Activated CD4-positive, alpha-beta T cell treated with anti-CD3 and anti-CD28 coated beads, Interleukin-2, amount 50 U/mL, for 24 hours (primary cell): ENCODE data around the gene MADD.

ENCODE experiments used
- DNase-seq, 2 donors: peaks; one replicate each; pipeline ENCODE4 v3.0.0-alpha.2; 2020; ENCODE audit warnings: low read depth in 1 of 2, low spot score in 1 of 2

MADD gene

GRCh38 chr11:47269829-47270305 lies at the start of gene MADD:
TSS of gene MADD (plus strand) at chr11:47270133.
- DNase-seq: peak in 1 of 2 donors; percentile 86

- no peak for DNase-seq
Measured at GRCh38 chr11:47220401-47220821, 49.5 kb upstream of the MADD start.

- no peak for DNase-seq
Measured at GRCh38 chr11:47222696-47223095, 47.2 kb upstream of the MADD start.

GRCh38 chr11:47225552-47226400 lies 44.2 kb upstream of the MADD start:
- peak in 1 of 2 donors; percentile 38 for DNase-seq

- DNase-seq: no peak
Measured at GRCh38 chr11:47229161-47229560, 40.8 kb upstream of the MADD start.

GRCh38 chr11:47233051-47233450 lies 36.9 kb upstream of the MADD start:
- DNase-seq: no peak

DNA sequence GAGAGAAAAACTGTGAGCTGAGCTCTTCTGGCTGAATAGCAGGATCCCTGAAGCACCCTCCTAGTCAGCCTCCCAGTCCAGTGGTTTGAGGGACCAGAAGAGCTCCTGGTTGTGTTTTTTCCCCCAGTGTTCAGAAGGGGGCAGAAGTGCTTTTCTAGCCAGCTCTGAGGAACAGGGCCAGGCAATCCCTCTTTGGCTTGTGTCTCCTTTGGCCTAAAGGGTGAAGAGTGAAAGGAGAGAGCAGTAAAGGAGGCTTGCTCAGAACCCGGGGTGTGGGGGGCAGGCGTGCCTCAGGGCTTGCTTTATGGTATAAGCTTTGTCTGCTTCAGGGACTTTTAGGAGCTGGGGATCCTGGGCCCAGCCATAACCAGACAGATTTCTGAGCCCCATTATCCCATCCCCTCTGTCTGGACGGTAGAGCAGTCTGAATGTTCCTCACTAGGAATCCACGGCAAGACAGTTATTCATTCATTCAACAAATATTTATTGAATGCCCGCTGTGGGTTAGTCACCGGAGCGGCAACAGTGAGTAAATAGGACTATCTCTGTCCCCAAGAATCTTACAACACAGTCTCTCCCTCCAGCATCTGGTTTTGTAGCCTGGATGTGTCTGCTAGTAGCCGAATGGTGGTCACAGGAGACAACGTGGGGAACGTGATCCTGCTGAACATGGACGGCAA lies 35.8 kb upstream of the MADD start:
- no peak for DNase-seq

DNA sequence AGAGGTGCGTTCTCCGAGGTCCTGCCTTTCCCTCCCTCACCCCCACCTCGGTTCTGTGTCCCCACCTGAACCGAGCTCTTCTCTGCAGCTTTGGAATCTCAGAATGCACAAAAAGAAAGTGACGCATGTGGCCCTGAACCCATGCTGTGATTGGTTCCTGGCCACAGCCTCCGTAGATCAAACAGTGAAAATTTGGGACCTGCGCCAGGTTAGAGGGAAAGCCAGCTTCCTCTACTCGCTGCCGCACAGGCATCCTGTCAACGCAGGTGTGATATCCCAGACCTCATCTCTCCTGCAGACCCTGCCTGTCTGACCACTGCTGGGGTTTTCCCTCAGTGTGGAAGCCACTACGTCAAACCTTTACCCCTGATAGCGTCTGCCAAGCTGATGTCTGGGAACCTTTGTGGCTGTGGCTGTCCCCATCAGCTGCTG lies 35.2 kb upstream of the MADD start:
- peak in 1 of 2 donors; percentile 32 for DNase-seq

- DNase-seq: no peak
Measured at GRCh38 chr11:47235163-47235562, 34.8 kb upstream of the MADD start.

- no peak for DNase-seq
Measured at GRCh38 chr11:47236482-47236881, 33.5 kb upstream of the MADD start.

DNA sequence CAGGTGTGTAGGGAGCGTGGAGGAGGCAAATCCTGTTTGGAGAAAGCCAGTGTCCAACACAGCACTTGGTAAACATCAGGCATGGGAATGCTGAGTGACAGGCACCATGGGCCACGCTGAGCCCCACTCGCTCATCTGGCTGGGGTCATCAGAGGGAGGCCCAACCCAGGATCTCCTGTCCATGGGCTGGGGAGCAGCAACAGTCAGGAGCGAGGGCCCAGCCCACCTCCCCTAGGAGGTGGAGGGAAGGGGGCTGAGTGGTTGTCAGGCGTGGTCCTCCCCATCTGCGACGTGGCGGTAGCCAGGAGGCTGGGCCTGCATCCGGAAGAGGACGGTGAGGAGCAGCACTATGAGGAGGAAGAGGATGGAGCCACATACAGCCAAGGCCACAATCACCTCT lies 30.1 kb upstream of the MADD start:
- DNase-seq: no peak

DNA sequence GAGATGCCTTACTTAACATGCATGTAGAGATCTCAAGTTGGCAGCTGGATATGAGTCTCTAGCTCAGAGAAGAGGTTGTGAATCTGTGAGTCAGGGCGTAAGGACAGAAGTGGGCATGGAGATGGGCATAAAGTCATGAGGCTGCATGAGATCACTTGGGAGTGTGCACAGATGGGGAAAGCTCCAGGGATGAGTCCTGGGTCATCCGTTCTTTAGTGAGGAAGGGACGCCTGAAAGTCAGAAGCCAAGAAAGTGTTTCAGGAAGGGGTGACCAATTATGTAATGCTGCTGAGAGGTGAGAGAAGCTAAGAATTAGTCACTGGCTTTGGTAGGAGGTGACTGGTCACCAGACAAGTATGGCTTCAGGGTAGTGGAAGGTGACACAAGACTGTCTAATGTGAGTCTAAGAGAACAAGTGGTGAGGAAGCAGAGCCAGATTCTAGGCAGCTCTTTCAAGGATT lies 28.1 kb upstream of the MADD start:
- no peak for DNase-seq

- no peak for DNase-seq
Measured at GRCh38 chr11:47242596-47243192, 27.2 kb upstream of the MADD start.

- DNase-seq: no peak
Measured at GRCh38 chr11:47243454-47243853, 26.5 kb upstream of the MADD start.

DNA sequence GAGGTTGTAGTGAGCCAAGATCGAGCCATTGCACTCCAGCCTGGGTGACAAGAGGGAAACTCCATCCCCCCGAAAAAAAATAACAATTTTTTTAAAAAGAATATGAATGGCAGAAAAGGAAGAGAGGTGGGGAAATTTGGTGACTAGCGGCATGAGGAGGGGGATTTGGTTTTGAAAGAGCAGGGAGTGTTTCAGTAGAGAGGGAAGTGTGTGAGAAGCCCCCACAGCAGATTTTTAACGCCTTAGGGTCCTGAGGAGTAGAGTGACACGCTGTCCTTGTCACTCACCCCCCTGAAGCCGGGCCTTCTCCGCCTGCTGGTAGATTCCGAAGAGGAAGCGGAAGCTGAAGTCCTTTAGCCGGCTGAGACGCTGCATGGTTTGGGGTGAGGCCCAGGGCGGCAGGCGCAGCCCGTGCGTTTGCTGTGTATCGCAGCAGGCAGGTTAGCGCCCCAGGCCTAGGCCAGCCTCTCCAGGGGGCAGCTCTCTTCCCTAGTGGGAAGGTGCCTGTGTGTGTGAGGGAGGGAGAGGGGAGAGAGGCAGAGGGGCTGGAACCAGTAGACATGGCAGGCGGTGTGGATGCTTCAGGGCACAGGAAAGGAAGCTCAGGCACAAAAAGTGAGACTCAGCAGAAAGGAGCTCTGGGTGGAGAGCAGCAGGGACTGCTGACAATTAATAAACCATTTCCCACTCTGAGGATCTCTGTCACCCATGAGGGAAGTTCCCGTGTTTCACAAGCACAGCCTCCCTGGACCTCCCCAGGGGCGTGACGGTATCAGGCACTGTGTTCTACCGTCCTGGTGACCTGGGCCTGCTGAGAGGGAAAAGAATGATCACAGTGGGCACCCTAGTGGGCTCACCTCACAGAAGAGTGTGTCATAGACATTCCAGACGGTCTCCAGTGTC lies 25.2 kb upstream of the MADD start:
- DNase-seq: no peak

- DNase-seq: no peak
Measured at GRCh38 chr11:47245611-47246357, 24.1 kb upstream of the MADD start.

DNA sequence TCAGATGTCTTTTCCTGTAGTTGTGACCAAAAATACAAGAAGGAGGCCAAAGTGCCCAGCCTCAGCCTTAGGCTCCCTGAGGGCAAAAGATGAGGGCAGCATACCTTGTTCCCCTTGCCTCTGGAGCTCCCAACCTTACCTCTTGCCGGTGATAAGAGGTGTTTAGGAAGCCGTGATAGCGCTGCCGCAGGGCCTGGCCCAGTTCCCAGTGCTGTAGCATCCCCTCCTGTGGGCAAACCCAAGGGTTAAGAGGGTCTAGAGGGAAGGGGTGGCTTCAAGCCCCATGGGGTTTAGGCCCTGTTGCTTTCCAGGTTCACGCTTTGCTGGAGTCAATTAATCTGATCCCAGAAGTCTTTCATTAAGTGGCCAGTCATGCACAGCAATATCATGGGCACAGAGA lies 22.4 kb upstream of the MADD start:
- DNase-seq: no peak

GRCh38 chr11:47248304-47248663 lies 21.6 kb upstream of the MADD start:
- no peak for DNase-seq

GRCh38 chr11:47248664-47249377 lies 21.1 kb upstream of the MADD start, which contains the start of gene ACP2:
TSS of gene ACP2 (minus strand) at chr11:47248814. CDS start at chr11:47248789, 25 bp downstream.
- DNase-seq: peak; percentile 82 to 83
